Keratinocyte (primary cell): Measurements from ENCODE around the gene UBA7.

Experiments
- CTCF ChIP-seq, 3 experiments: IDR thresholded peaks in 1 of 3; conservative IDR thresholded peaks in 1 of 3; optimal IDR thresholded peaks in 1 of 3; 2 replicates in 2 of 3; 3 replicates in 1 of 3; pipeline versions ENCODE3 to v1.5.1; 2011; ENCODE audit warnings: low read length in 3 of 3, mild to moderate bottlenecking in 3 of 3, moderate library complexity in 2 of 3, control low read depth in 1 of 3, inconsistent platforms in 1 of 3; ENCODE audit not compliant: insufficient read depth in 2 of 3; ENCODE audit errors: extremely low read depth in 1 of 3
- EZH2 ChIP-seq: IDR thresholded peaks from one replicate; pipeline ENCODE4 v1.6.1; 2012; ENCODE audit warnings: inconsistent platforms, mild to moderate bottlenecking, low read length, moderate library complexity

- TF ChIP-seq CTCF (optimal IDR thresholded peaks at IDR 0.05 in 1 of 3, IDR thresholded peaks at IDR 0.05 in 1 of 3, conservative IDR thresholded peaks at IDR 0.05 in 1 of 3; ENCODE audit: extremely low read depth in 1 of 3, insufficient read depth in 2 of 3, low read length in 3 of 3) (no peak), EZH2 (no peak)
Measured at GRCh38 chr3:49785565-49786356, 28.0 kb downstream of the UBA7 start.
